Measurements from ENCODE around the gene OXTR. TPM values are rescaled to one million over a fixed set of nuclear protein-coding genes. Genes with fewer than 3 reads are reported as not detected.

Gene OXTR
- total RNA-seq, 2 experiments from 2014 or later: 0.42 to 0.45 TPM

DNA sequence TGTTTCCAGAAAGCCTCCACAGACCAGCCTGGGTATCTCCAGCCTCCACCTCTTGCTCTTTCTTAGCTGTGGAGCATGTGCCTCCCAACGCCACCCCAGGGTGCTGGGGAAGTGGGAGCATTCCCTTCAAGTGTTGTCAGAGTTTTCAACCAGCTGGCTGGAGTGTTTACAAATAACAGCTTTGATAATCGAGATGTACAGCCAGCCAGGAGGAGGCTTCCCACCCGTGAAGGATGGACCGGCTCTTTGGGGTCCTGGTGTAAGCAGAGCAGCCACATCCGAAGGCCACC is 8.5 kb upstream of the OXTR start:
- Mint-ChIP-seq H3K9me3 (no peaks in the 10 kb centered on the region), H3K27me3 (peaks cover 6% of the 10 kb centered on the region)
- DNase-seq: no peak

DNA sequence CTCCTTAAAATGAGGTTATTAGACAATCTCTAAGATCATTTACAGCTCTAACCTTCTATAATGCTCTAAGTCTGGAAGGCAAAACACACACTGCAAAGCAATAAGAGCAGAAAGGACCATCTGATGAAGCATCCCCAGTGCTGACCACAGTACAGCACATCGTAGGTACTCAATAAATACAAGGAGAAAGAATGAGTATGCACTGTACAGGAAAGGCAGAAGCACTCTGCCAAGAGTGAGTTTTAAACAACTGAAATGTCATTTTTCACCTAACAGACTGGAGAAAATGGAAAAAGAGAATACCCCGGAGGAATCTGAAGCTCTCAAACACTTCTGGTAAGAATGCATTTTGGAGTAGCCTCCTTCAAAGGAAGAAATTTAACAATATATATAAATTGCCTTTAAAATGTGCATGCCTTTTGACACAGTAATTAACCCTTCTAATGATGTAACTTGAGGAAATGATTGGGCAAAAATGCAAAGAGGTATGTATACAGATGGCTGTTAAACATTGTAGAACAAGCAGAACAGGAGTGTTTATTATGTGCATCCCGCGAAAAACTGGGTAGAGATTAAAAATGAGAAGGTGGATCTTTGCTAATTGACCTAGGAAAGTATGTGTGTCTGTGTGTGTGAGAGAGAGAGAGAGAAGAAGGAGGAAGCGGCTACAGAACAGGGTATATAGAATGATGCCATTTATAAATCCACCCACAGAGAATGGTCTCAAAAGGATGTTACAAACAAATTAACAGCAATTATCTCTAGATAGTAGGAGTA is 8.0 kb upstream of the OXTR start:
- H3K27me3 Mint-ChIP-seq: peaks cover 6% of the 10 kb centered on the region
- DNase-seq: no peak
- no peaks in the 10 kb centered on the region for H3K4me1 Mint-ChIP-seq
- no peak overlapping the region for H3K27ac Mint-ChIP-seq
- no peaks in the 10 kb centered on the region for H3K36me3 Mint-ChIP-seq
- no peak for ATAC-seq (ENCODE audit: low read depth)
- no peak overlapping the region for H3K4me3 Mint-ChIP-seq
- no peaks in the 10 kb centered on the region for H3K9me3 Mint-ChIP-seq
- POLR2A ChIA-PET: no interaction called here

More for the DNA sequence above, 8.5 kb upstream of the OXTR start:
- Mint-ChIP-seq H3K36me3 (no peaks in the 10 kb centered on the region), H3K4me1 (no peaks in the 10 kb centered on the region), H3K4me3 (no peak overlapping the region), H3K27ac (no peak overlapping the region)
- POLR2A ChIA-PET: no interaction called here
- ATAC-seq (ENCODE audit: low read depth): no peak

DNA sequence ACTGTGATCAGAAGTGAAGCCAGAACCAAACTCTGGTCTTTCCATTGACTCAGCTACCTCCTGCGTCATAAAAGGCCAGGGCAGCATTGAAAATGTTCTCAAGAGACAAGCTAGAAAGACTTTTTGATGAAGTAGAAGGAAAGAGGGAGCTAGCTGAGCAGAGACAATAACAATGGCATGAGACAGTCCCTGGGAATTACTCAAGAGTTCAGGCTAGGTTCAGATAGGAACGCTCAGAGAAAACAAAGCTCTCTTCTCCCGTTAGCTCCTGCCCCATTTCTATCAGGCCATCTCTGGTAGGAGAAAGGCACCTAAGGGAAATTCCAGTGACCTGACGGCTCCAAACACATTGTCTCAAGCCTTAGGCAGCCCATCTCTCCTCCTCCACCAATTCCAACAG is 7.0 kb upstream of the OXTR start:
- DNase-seq (no peak), ATAC-seq (ENCODE audit: low read depth) (no peak)
- Mint-ChIP-seq H3K27ac (no peak overlapping the region), H3K4me1 (no peaks in the 10 kb centered on the region), H3K36me3 (no peaks in the 10 kb centered on the region), H3K4me3 (no peak overlapping the region), H3K9me3 (no peaks in the 10 kb centered on the region), H3K27me3 (peaks cover 6% of the 10 kb centered on the region)
- POLR2A ChIA-PET: no interaction called here

DNA sequence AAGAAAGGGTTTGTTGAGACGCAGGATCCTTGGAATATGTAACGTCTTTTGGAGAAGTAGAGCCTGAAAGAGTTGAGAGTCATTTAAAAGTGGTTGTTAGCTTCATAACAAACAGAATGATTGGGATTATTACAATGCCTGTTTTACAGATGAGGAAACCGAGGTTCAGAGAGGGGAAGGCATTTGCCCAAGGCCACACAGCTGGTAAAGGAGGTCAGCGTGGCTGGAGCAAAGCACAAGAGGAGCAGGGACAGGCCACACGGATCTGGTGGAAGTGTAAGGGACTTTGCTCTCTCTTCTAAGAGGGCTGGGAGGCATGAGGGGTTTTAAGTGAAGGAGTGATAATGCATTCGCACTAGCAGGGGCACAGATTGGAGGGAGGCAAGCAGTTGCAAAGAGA is 6.2 kb upstream of the OXTR start:
- H3K4me1 Mint-ChIP-seq: no peaks in the 10 kb centered on the region
- POLR2A ChIA-PET: no interaction called here
- H3K36me3 Mint-ChIP-seq: no peaks in the 10 kb centered on the region
- no peaks in the 10 kb centered on the region for H3K9me3 Mint-ChIP-seq
- no peak for DNase-seq
- ATAC-seq (ENCODE audit: low read depth): no peak
- H3K27me3 Mint-ChIP-seq: peaks cover 6% of the 10 kb centered on the region
- H3K4me3 Mint-ChIP-seq: no peak overlapping the region
- H3K27ac Mint-ChIP-seq: no peak overlapping the region

DNA sequence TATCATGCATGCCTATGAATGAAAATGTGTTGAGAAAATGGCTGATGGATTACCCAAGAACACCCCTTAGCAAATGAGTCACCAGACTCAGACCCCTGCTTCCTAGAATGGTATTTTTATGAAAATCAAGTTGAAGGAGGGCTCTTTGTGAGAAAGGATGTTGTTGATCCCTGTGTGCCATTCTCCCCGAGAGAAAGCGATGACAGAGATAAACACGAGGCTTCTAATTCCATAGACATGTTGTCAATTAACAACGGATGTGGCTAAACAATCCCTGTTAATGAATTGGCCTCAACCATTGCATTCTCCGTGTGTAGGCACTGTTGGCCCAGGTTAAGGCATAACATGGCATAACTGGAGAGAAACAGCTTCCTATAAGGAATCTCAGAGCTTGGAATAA is 5.8 kb upstream of the OXTR start:
- peaks cover 9% of the 10 kb centered on the region for H3K27me3 Mint-ChIP-seq
- no peak for DNase-seq
- H3K4me1 Mint-ChIP-seq: no peaks in the 10 kb centered on the region
- no peak for ATAC-seq (ENCODE audit: low read depth)
- no peak overlapping the region for H3K4me3 Mint-ChIP-seq
- no peaks in the 10 kb centered on the region for H3K36me3 Mint-ChIP-seq
- H3K9me3 Mint-ChIP-seq: no peaks in the 10 kb centered on the region
- no peak overlapping the region for H3K27ac Mint-ChIP-seq
- POLR2A ChIA-PET: no interaction called here

DNA sequence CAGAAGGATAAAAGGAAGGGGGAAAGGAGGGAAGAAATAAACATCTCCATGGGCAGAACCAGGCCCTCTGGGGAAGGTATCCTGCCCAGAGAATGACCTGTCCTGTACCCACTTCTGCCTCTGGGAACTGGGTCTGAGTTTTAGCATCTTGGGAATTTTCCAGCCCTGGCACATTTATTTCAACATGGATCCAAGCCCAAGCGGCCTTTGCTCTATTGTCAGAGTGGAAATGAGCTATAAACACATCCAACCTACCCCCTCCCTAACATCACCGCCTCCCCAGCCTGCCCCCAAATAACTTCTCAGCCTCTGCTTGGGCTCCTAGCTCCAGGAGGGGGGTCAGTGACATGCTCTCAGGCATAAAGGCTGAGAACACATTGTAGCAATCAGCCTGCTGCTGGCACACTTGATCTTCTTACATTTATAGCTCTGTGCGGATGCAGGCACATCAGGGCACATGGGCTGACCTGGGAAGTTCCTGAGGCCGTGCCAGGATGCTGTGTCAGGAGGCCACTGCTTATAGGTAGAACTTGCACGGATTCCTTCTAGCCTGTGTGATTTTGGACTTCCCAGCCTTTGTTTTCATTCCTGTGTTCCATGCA is 4.6 kb upstream of the OXTR start:
- H3K36me3 Mint-ChIP-seq: no peaks in the 10 kb centered on the region
- H3K9me3 Mint-ChIP-seq: no peaks in the 10 kb centered on the region
- peaks cover 19% of the 10 kb centered on the region for H3K27me3 Mint-ChIP-seq
- no peak overlapping the region for H3K27ac Mint-ChIP-seq
- H3K4me1 Mint-ChIP-seq: peaks cover 6% of the 10 kb centered on the region
- DNase-seq (no peak), ATAC-seq (ENCODE audit: low read depth) (no peak)
- POLR2A ChIA-PET: no interaction called here
- H3K4me3 Mint-ChIP-seq: no peak overlapping the region

DNA sequence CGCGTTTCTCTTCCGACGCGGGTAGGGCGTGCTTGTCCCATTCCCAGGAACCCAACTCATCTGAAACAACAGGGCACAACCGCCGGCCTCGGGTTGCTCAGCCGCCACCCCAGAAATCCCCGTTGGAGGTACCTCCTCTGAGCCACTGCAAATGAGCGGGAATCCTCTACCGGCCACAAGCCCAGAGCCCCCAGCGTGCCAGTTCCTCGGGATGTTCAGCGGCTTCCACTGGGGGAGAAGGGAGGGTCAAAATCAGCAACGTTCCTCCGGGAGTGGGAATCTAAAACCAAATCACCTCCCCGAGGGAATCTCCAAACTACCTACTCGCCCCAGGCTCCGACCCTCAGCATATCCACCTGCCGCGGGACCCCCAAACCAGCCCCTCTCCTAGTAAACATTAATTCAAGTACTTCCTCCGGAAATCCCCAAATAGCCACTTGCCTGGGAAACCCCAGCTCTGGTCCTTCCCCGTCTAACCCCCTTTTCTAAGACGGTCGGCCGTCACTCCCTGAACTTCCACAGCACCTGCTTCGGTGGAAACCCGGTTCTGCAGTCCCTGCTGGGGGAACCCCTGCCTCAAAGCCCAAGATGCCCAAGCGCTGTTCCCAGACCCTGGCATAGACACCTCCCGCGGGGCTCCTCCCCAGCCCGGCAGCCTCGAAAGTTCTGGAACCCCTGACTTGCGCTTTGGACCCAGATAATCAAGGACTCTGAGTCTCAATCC is 887 bp downstream of the OXTR start:
- H3K27ac Mint-ChIP-seq: no peak overlapping the region
- H3K4me3 Mint-ChIP-seq: peak overlapping the region; percentile 65
- DNase-seq: no peak

DNA sequence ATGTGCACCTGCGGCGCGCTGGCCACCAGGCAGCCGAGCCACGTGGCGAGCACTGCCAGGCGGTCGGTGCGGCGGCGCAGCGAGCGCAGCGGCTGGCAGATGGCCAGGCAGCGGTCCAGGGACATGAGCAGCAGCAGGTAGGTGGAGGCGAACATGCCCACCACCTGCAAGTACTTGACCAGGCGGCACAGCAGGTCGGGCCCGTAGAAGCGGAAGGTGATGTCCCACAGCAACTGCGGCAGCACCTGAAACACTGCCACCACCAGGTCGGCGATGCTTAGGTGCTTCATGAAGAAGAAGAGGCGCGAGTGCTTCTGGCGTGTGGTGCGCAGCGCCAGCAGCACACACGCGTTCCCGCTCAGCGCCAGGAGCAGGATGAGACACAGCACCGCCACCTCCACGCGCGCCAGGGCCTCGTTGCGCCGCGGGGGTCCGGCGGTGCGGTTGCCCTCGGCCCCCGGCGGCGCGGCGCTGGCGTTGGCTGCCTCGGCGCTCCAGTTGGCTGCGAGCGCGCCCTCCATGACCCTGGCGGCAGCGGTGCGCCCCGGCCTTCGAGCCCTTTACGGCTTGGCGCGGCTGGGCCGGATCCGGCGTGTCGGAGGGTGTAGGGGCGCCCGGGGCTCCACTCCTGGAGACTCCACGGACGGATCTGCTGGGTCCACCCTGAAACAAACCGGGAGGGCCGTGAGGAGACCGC is 1.6 kb downstream of the OXTR start:
- peak; percentile 25 for ATAC-seq (ENCODE audit: low read depth)
- Mint-ChIP-seq H3K4me3 (peak overlapping the region; percentile 29), H3K36me3 (no peaks in the 10 kb centered on the region), H3K9me3 (no peaks in the 10 kb centered on the region), H3K27ac (no peak overlapping the region), H3K27me3 (peaks cover 28% of the 10 kb centered on the region), H3K4me1 (peaks cover 8% of the 10 kb centered on the region)
- POLR2A ChIA-PET: no interaction called here
- peak; percentile 38 for DNase-seq

More for the DNA sequence above, 887 bp downstream of the OXTR start:
- Mint-ChIP-seq H3K36me3 (no peaks in the 10 kb centered on the region), H3K27me3 (peaks cover 28% of the 10 kb centered on the region), H3K4me1 (peaks cover 8% of the 10 kb centered on the region), H3K9me3 (no peaks in the 10 kb centered on the region)
- no peak for ATAC-seq (ENCODE audit: low read depth)
- POLR2A ChIA-PET: no interaction called here

DNA sequence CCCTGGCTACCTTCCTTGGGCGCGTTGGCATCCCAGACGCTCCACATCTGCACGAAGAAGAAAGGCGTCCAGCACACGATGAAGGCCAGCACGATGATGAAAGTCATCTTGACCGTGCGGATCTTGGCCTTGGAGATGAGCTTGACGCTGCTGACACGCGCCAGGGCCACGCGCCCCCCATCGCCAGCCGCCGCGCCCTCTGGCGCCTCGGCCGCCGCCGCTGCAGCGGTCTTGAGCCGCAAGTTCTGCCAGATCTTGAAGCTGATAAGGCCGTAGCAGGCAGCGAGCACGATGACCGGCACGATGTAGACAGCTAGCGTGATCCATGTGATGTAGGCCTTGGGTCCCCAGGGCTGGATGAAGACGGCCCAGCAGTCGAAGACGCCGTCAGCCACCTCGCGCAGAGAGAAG is 2.2 kb downstream of the OXTR start:
- peaks cover 28% of the 10 kb centered on the region for H3K27me3 Mint-ChIP-seq
- H3K4me3 Mint-ChIP-seq: no peak overlapping the region
- no peaks in the 10 kb centered on the region for H3K36me3 Mint-ChIP-seq
- H3K9me3 Mint-ChIP-seq: no peaks in the 10 kb centered on the region
- H3K4me1 Mint-ChIP-seq: peaks cover 8% of the 10 kb centered on the region
- POLR2A ChIA-PET: no interaction called here
- no peak for DNase-seq
- no peak for ATAC-seq (ENCODE audit: low read depth)
- no peak overlapping the region for H3K27ac Mint-ChIP-seq

DNA sequence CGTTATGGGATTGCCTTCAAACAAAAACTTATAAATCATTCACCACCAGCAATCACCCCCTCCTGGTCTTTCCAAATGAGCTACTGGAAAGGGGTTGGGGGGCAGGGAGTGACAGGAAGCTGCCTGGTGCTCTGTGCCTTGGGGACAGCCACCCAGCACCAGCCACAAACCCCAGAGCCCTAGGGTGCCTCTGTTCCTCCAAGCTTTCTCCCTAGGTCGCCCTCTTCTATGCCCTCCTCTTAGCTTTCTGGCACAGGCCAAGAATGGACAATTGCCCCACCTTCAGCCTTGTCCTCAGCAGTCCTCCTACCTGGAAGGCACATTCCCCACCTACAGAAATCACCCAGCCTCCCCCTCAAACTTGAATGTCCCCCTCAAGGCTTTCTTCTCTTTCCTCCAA is 3.3 kb downstream of the OXTR start:
- POLR2A ChIA-PET: no interaction called here
- Mint-ChIP-seq H3K27me3 (peaks cover 28% of the 10 kb centered on the region), H3K9me3 (no peaks in the 10 kb centered on the region), H3K36me3 (no peaks in the 10 kb centered on the region), H3K4me3 (no peak overlapping the region), H3K27ac (no peak overlapping the region), H3K4me1 (peaks cover 8% of the 10 kb centered on the region)
- DNase-seq: no peak
- ATAC-seq (ENCODE audit: low read depth): no peak

DNA sequence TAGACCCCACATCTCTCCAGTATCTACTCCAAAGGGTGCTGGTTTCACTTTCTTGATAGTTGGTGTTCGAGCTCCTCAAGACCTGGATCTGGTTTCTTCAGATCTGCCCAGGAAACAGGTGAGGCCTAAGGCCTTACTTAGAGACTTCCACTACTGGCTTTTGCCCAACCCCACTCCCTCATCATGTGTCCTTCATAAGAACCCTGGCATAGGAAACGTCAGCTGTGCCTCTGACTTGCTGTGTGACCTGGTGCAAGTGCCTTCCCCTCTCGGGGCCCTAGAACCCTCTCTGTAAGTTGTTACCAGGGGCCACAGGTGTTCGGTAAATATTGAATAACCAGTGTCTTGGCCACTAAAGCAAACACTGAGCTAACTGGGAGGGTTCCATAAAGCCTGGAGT is 3.9 kb downstream of the OXTR start:
- Mint-ChIP-seq H3K36me3 (no peaks in the 10 kb centered on the region), H3K27me3 (peaks cover 28% of the 10 kb centered on the region), H3K9me3 (no peaks in the 10 kb centered on the region), H3K27ac (no peak overlapping the region), H3K4me1 (peaks cover 8% of the 10 kb centered on the region), H3K4me3 (no peak overlapping the region)
- DNase-seq (no peak), ATAC-seq (ENCODE audit: low read depth) (no peak)
- POLR2A ChIA-PET: no interaction called here

DNA sequence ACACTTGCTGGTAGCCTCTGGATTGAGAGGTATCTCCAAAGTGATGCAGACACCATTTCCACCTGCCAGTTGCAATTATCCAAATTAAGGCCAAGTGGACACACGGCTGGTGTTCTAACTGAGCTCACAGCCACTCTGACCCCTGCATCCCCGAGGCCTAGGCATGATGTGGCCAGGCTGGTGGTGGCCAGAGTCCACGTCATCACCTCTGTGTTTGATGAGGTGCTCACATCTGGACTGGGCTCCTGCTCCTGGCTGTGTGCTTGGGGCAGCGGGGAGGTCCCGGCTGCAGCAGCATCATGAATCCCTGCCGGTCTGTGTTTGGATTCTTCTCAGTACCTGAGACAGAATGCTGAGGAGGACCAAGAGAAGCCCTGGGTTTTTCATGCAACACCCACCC is 4.9 kb downstream of the OXTR start:
- H3K27ac Mint-ChIP-seq: no peak overlapping the region
- no peak overlapping the region for H3K4me3 Mint-ChIP-seq
- peaks cover 6% of the 10 kb centered on the region for H3K4me1 Mint-ChIP-seq
- no peak for ATAC-seq (ENCODE audit: low read depth)
- H3K27me3 Mint-ChIP-seq: peaks cover 19% of the 10 kb centered on the region
- POLR2A ChIA-PET: no interaction called here
- H3K36me3 Mint-ChIP-seq: no peaks in the 10 kb centered on the region
- no peaks in the 10 kb centered on the region for H3K9me3 Mint-ChIP-seq
- no peak for DNase-seq

DNA sequence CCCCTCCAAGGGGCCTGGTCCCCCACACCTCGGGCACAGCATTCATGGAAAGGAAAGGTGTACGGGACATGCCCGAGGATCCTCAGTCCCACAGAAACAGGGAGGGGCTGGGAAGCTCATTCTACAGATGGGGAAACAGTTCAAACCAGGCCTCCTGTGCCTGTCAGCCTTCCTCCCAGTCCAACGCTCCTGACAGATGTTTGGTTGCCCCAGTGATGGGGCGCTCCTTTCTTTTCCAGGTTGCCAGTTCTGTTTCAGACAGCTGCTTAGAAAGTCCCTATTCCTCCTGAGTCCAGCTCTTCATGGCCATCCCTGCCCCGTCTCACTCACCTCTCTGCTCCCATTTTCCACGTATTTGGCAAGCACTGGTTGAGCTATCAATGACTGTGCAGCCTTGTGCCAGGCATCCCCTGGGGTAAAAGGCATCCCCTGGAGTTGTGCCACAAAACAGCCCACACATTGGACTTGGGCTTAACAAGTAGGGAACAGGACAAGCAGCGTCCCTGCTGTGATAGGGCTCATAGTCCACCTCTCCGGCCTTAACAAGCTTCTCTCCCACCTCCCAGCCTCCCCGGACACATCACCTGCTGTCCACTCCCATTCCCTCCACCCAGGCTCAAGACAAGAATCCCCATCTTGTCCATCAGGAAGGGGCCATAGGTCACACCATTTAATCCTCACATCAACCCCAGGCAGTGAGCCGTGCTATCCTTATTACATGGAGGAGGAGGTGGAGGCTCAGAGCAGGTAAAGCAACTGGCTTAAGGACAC is 6.6 kb downstream of the OXTR start:
- ATAC-seq (ENCODE audit: low read depth) (no peak), DNase-seq (no peak)
- H3K27me3 Mint-ChIP-seq: peaks cover 5% of the 10 kb centered on the region
- H3K27ac Mint-ChIP-seq: no peak overlapping the region
- no peaks in the 10 kb centered on the region for H3K9me3 Mint-ChIP-seq
- no peaks in the 10 kb centered on the region for H3K36me3 Mint-ChIP-seq
- H3K4me3 Mint-ChIP-seq: no peak overlapping the region
- H3K4me1 Mint-ChIP-seq: no peaks in the 10 kb centered on the region
- POLR2A ChIA-PET: no interaction called here
